IgD-negative memory B cell (primary cell): ENCODE measurements around the gene SEL1L. TPM values are rescaled to one million over a fixed set of nuclear protein-coding genes. Genes with fewer than 3 reads are reported as not detected.
"Not testable (repeated sequence)": the region's sequence is repeated elsewhere in the genome, so short reads cannot be mapped to it uniquely, and the experiment has no call there.

ENCODE experiments used
- H3K27ac Mint-ChIP-seq, 3 donors: one replicate each; pipeline ENCODE4 v1.8.0; 2020 to 2022; ENCODE audit warnings: mild to moderate bottlenecking in 3 of 3, mixed read lengths in 3 of 3, moderate library complexity in 1 of 3
- H3K27me3 Mint-ChIP-seq: one replicate; pipeline ENCODE4 v1.8.0; 2021; ENCODE audit warnings: mixed read lengths
- H3K36me3 Mint-ChIP-seq: one replicate; pipeline ENCODE4 v1.8.0; 2020; ENCODE audit warnings: mild to moderate bottlenecking, mixed read lengths
- H3K4me1 Mint-ChIP-seq, 3 donors: one replicate each; pipeline ENCODE4 v1.8.0; 2020 to 2022; ENCODE audit warnings: mixed read lengths in 3 of 3, mild to moderate bottlenecking in 1 of 3
- H3K4me3 Mint-ChIP-seq, 4 donors: one replicate each; pipeline ENCODE4 v1.8.0; 2020 to 2022; ENCODE audit warnings: mild to moderate bottlenecking in 4 of 4, mixed read lengths in 4 of 4, moderate library complexity in 3 of 4
- H3K9me3 Mint-ChIP-seq, 3 donors: one replicate each; pipeline ENCODE4 v1.8.0; 2020 to 2021; ENCODE audit warnings: mixed read lengths in 3 of 3, mild to moderate bottlenecking in 1 of 3
- polyA plus RNA-seq: library from polyadenylated mRNA; unstranded; fragments of 300-500 nt; fragmentation: Illumina TruSeq; gene quantifications from one replicate; pipeline ENCODE4 v1.2.3, GENCODE V29; 2021

SEL1L gene
- polyA plus RNA-seq, 1 donor from 2014 or later: 16.5 TPM

GRCh38 chr14:81541206-81541605 is 7.6 kb upstream of the SEL1L start:
- H3K27me3 Mint-ChIP-seq, H3K4me1 Mint-ChIP-seq, H3K36me3 Mint-ChIP-seq, H3K4me3 Mint-ChIP-seq, H3K27ac Mint-ChIP-seq: not testable (repeated sequence)
- H3K9me3 Mint-ChIP-seq: peaks cover 0 to 11% (median 0%) of the 10 kb centered on the region in 3 donors

DNA sequence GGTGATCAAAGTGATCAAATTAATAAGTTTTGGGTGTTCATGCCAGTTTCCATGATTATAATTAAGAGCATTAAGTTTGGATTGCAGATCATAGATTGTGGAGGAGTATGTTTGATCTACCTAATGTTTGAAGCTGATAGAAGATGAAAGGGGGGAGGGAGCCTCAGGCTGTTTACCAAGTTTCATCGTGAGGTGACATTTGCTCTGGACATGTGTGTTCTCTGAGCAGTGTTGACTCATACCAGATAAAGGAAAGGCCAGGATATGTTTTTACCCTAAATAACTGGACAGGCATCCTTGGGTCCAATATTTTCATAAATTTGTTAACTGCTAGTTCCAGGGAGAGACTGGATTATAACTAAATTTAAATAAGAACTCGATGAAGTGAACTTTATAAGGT is 3.5 kb upstream of the SEL1L start:
- H3K4me1 Mint-ChIP-seq: peaks cover 17 to 30% (median 26%) of the 10 kb centered on the region in 3 donors
- peaks cover 4% of the 10 kb centered on the region for H3K36me3 Mint-ChIP-seq
- no peaks in the 10 kb centered on the region for H3K27me3 Mint-ChIP-seq
- H3K27ac Mint-ChIP-seq: no peak overlapping the region
- peaks cover 0 to 7% (median 0%) of the 10 kb centered on the region in 3 donors for H3K9me3 Mint-ChIP-seq
- H3K4me3 Mint-ChIP-seq: no peak overlapping the region

DNA sequence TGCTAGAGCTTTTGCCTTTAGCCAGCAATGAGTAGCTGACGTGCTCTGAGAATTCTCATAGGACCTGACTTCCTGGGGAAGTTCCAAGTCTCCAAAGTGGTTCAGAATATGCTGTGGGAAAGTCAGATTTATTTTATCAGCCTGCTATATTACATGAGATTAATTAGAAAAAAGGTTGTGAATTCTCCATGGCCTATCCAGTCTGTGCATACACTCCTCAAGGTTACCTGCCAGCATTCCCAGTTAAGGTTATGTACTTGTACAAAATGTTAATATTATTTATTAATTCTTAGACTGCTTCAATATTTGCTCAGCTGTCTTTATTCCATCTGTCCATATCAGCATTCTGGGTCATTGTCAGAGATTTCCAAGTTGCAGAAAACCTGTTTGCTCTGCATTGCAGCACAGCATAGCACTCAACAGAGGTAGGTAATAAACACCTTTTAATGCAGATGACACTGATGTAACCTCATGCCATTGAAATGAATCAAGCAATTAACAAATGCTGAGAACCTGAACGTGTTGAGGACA is 2.7 kb upstream of the SEL1L start:
- H3K4me3 Mint-ChIP-seq: no peak overlapping the region
- peaks cover 21 to 35% (median 32%) of the 10 kb centered on the region in 3 donors for H3K4me1 Mint-ChIP-seq

GRCh38 chr14:81535396-81536164 is 1.9 kb upstream of the SEL1L start:
- peak overlapping the region; percentile 41 to 93 (median 79) for H3K4me3 Mint-ChIP-seq
- no peaks in the 10 kb centered on the region for H3K27me3 Mint-ChIP-seq
- H3K36me3 Mint-ChIP-seq: peaks cover 4% of the 10 kb centered on the region
- peaks cover 21 to 38% (median 36%) of the 10 kb centered on the region in 3 donors for H3K4me1 Mint-ChIP-seq
- peaks cover 0 to 7% (median 0%) of the 10 kb centered on the region in 3 donors for H3K9me3 Mint-ChIP-seq
- peak overlapping the region; percentile 14 to 77 (median 34) for H3K27ac Mint-ChIP-seq

More for the DNA sequence above, 2.7 kb upstream of the SEL1L start:
- Mint-ChIP-seq H3K36me3 (peaks cover 4% of the 10 kb centered on the region), H3K27me3 (no peaks in the 10 kb centered on the region), H3K9me3 (peaks cover 0 to 7% (median 0%) of the 10 kb centered on the region in 3 donors), H3K27ac (no peak overlapping the region)

DNA sequence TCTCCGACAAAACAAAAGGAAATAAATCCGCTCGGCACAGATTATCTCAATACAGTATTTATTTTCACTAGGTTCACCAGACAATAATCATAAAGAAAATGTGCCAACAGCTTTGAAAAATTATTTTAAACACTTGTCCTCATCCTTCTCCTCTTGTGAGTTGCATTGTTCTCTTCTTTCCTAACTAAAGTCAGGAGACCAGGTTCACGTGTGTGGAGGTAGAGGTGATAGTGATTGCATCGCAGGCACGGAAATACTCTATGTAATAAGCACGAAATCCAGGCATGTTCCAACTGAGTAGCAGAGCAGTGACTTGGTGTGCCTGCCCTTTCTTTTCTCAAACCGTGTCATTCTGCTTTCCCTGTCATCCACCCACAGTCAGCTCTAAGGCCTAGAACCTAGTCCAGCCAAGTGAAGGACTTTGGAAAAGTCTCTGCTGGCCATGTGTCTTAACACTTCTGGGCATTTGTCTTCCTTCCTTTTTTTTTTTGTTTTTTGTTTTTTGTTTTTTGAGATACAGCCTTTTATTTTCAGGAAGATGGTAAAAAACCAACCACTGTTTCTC is 939 bp upstream of the SEL1L start:
- Mint-ChIP-seq H3K9me3 (peaks cover 0 to 5% (median 0%) of the 10 kb centered on the region in 3 donors), H3K27ac (peak overlapping the region; percentile 14 to 77 (median 34)), H3K27me3 (no peaks in the 10 kb centered on the region), H3K4me3 (peak overlapping the region; percentile 72 to 99 (median 97)), H3K36me3 (peaks cover 4% of the 10 kb centered on the region), H3K4me1 (peaks cover 24 to 46% (median 40%) of the 10 kb centered on the region in 3 donors)

GRCh38 chr14:81533212-81533535 is 479 bp downstream of the SEL1L start:
- peaks cover 4% of the 10 kb centered on the region for H3K36me3 Mint-ChIP-seq

GRCh38 chr14:81529391-81529790 is 4.3 kb downstream of the SEL1L start:
- H3K4me1 Mint-ChIP-seq: peaks cover 32 to 45% (median 36%) of the 10 kb centered on the region in 3 donors
- H3K27me3 Mint-ChIP-seq: no peaks in the 10 kb centered on the region
- no peaks in the 10 kb centered on the region for H3K9me3 Mint-ChIP-seq
- peak overlapping the region in 1 of 3 donors; percentile 35 for H3K27ac Mint-ChIP-seq
- no peak overlapping the region for H3K4me3 Mint-ChIP-seq
- H3K36me3 Mint-ChIP-seq: peaks cover 5% of the 10 kb centered on the region

More at GRCh38 chr14:81533212-81533535, 479 bp downstream of the SEL1L start:
- H3K9me3 Mint-ChIP-seq: peaks cover 0 to 3% (median 0%) of the 10 kb centered on the region in 3 donors
- peak overlapping the region; percentile 90 to 99 (median 97) for H3K4me3 Mint-ChIP-seq
- H3K4me1 Mint-ChIP-seq: peaks cover 34 to 56% (median 44%) of the 10 kb centered on the region in 3 donors
- H3K27me3 Mint-ChIP-seq: no peaks in the 10 kb centered on the region
- H3K27ac Mint-ChIP-seq: peak overlapping the region; percentile 72 to 97 (median 96)

- no peak overlapping the region for H3K27ac Mint-ChIP-seq
- no peaks in the 10 kb centered on the region for H3K27me3 Mint-ChIP-seq
- H3K4me1 Mint-ChIP-seq: peaks cover 16 to 38% (median 27%) of the 10 kb centered on the region in 3 donors
- H3K4me3 Mint-ChIP-seq: peak overlapping the region in 2 of 4 donors; percentile 20 to 34
- peaks cover 6% of the 10 kb centered on the region for H3K36me3 Mint-ChIP-seq
- no peaks in the 10 kb centered on the region for H3K9me3 Mint-ChIP-seq
These were observed 8.5 kb downstream of the SEL1L start for GRCh38 chr14:81525129-81525528.

DNA sequence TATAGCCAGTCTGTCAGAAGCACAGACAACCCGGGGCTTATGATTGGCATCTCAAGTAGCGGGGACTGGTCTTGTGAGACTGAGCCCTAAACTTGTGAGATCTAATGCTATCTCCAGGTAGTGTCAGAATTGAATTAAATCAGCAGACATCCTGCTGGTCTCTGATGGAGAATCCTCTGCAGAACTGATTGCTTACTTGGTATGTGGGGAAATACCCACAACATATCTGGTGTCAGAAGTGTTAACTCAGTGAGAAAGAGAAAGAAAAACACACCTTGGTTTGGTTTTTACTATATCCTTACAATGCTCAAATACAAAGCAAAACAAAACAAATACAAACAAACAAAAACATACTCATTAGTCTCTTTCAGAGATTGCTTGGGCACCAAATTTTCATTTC is 10.0 kb downstream of the SEL1L start:
- Mint-ChIP-seq H3K27ac (no peak overlapping the region), H3K36me3 (peaks cover 6% of the 10 kb centered on the region), H3K27me3 (no peaks in the 10 kb centered on the region), H3K9me3 (no peaks in the 10 kb centered on the region), H3K4me3 (no peak overlapping the region), H3K4me1 (peaks cover 19 to 41% (median 29%) of the 10 kb centered on the region in 3 donors)

DNA sequence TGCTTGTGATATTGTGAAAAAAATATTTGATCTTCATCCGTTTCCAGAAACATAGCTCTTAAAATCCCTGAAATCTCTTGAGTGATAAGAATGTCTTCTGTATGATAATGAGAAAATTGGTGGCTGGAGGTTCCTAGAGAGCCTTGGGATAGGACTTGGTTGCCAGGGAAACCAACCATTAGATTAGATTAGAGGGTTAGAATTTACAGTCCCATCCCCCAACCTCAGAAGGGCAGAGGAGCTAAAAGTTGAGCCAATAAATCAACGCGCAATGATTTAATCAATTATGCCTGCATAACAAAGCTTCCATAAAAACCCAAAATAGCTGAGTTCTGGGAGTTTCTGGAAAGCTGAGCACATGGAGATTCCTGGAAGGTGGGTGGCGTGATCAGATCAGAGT is 10.6 kb downstream of the SEL1L start:
- H3K27me3 Mint-ChIP-seq: no peaks in the 10 kb centered on the region
- no peak overlapping the region for H3K4me3 Mint-ChIP-seq
- peaks cover 19 to 35% (median 23%) of the 10 kb centered on the region in 3 donors for H3K4me1 Mint-ChIP-seq
- no peaks in the 10 kb centered on the region for H3K9me3 Mint-ChIP-seq
- H3K27ac Mint-ChIP-seq: no peak overlapping the region
- peaks cover 6% of the 10 kb centered on the region for H3K36me3 Mint-ChIP-seq

GRCh38 chr14:81521356-81521755 is 12.3 kb downstream of the SEL1L start:
- H3K4me1 Mint-ChIP-seq: peaks cover 19 to 28% (median 20%) of the 10 kb centered on the region in 3 donors
- no peak overlapping the region for H3K4me3 Mint-ChIP-seq
- H3K9me3 Mint-ChIP-seq: no peaks in the 10 kb centered on the region
- peaks cover 8% of the 10 kb centered on the region for H3K36me3 Mint-ChIP-seq
- H3K27ac Mint-ChIP-seq: no peak overlapping the region
- no peaks in the 10 kb centered on the region for H3K27me3 Mint-ChIP-seq

GRCh38 chr14:81519200-81520011 is 14.2 kb downstream of the SEL1L start:
- Mint-ChIP-seq H3K36me3 (peaks cover 13% of the 10 kb centered on the region), H3K9me3 (no peaks in the 10 kb centered on the region), H3K27ac (peak overlapping the region in 2 of 3 donors; percentile 21 to 57), H3K4me3 (peak overlapping the region in 2 of 4 donors; percentile 19 to 30), H3K4me1 (peaks cover 19 to 24% (median 20%) of the 10 kb centered on the region in 3 donors), H3K27me3 (no peaks in the 10 kb centered on the region)

DNA sequence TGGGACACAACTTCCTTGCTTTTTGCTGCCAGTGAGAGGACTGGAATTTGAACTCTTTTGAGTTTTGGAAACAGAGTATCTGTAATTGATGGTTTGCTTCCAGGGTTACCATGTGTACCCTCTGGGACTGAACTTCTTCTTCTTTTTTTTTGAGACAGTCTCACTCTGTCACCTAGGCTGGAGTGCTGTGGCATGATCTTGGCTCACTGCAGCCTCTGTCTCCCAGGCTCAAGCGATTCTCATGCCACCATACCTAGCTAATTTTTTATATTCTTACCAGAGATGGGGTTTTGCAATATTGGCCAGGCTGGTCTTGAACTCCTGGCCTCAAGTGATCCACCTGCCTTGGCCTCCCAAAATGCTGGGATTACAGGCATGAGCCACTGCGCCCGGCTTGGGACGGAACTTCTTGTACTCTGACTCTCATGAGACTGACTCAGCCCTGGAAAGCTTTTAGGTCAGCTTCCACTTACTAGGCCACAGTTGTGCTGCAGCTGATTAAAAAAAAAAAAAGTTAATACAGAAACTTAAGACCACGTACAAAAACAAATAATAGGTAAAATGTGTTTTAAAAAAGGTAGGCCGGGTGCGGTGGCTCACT is 15.8 kb downstream of the SEL1L start:
- peaks cover 17% of the 10 kb centered on the region for H3K36me3 Mint-ChIP-seq
- peaks cover 16 to 24% (median 17%) of the 10 kb centered on the region in 3 donors for H3K4me1 Mint-ChIP-seq
- no peaks in the 10 kb centered on the region for H3K27me3 Mint-ChIP-seq
- H3K9me3 Mint-ChIP-seq: no peaks in the 10 kb centered on the region
- H3K4me3 Mint-ChIP-seq: no peak overlapping the region
- no peak overlapping the region for H3K27ac Mint-ChIP-seq

GRCh38 chr14:81516986-81517797 is 16.5 kb downstream of the SEL1L start:
- no peak overlapping the region for H3K4me3 Mint-ChIP-seq
- H3K4me1 Mint-ChIP-seq: peaks cover 15 to 24% (median 17%) of the 10 kb centered on the region in 3 donors
- H3K27ac Mint-ChIP-seq: no peak overlapping the region
- peaks cover 17% of the 10 kb centered on the region for H3K36me3 Mint-ChIP-seq
- no peaks in the 10 kb centered on the region for H3K9me3 Mint-ChIP-seq
- H3K27me3 Mint-ChIP-seq: no peaks in the 10 kb centered on the region
